Measurements from ENCODE around the gene CCN5. TPM values are rescaled to one million over a fixed set of nuclear protein-coding genes. Genes with fewer than 3 reads are reported as not detected.
"Not testable (repeated sequence)": the region's sequence is repeated elsewhere in the genome, so short reads cannot be mapped to it uniquely, and the experiment has no call there.

CCN5 gene
- total RNA-seq, 6 experiments from 2014 or later: 0.92 to 6.1 (median 1.5) TPM

GRCh38 chr20:44694159-44694558 is 21.0 kb upstream of the CCN5 start:
- Histone ChIP-seq H3K4me1 (no peaks in the 10 kb centered on the region), H3K27me3 (no peaks in the 10 kb centered on the region), H3K27ac (no peak overlapping the region), H3K9me3 (no peaks in the 10 kb centered on the region), H3K36me3 (no peaks in the 10 kb centered on the region), H3K4me3 (no peak overlapping the region)
- WGBS (ENCODE audit: insufficient coverage, low coverage, low lambda C conversion rate, missing lambda C conversion rate): no CpG with 5 or more reads among the region's 4 CpGs
- DNase-seq (no peak), ATAC-seq (no peak)
- intact Hi-C loops (cut with DNase I): loop anchor here in 1 of 2 donors (10.0 kb wide), 1 partner anchor 171 kb away; no protein-coding TSS in a partner anchor
- no peak for TF ChIP-seq POLR2A (IDR thresholded peaks at IDR 0.05)
- no peak for TF ChIP-seq CTCF (IDR thresholded peaks at IDR 0.05)

- H3K27ac ChIP-seq: no peak overlapping the region
- no peaks in the 10 kb centered on the region for H3K27me3 ChIP-seq
- TF ChIP-seq POLR2A (IDR thresholded peaks at IDR 0.05) (no peak), CTCF (IDR thresholded peaks at IDR 0.05) (no peak)
- no peaks in the 10 kb centered on the region for H3K9me3 ChIP-seq
- DNase-seq (no peak), ATAC-seq (no peak)
- H3K36me3 ChIP-seq: no peaks in the 10 kb centered on the region
- H3K4me1 ChIP-seq: no peaks in the 10 kb centered on the region
- H3K4me3 ChIP-seq: no peak overlapping the region
- WGBS (ENCODE audit: insufficient coverage, low coverage, low lambda C conversion rate, missing lambda C conversion rate): 33% methylated on average over 1 of the region's 2 CpGs
- intact Hi-C loops (cut with DNase I): loop anchor here in 1 of 2 donors (10.0 kb wide), 1 partner anchor 170 kb away; no protein-coding TSS in a partner anchor
Measured at GRCh38 chr20:44695295-44695673, 19.9 kb upstream of the CCN5 start.

GRCh38 chr20:44695674-44696300 is 19.4 kb upstream of the CCN5 start:
- H3K4me3 ChIP-seq: no peak overlapping the region
- no peaks in the 10 kb centered on the region for H3K4me1 ChIP-seq
- no peak overlapping the region for H3K27ac ChIP-seq
- H3K36me3 ChIP-seq: no peaks in the 10 kb centered on the region
- no peak for TF ChIP-seq CTCF (IDR thresholded peaks at IDR 0.05)
- no peak for TF ChIP-seq POLR2A (IDR thresholded peaks at IDR 0.05)
- intact Hi-C loops (cut with DNase I): loop anchor here in 1 of 2 donors (10.0 kb wide), 1 partner anchor 169 kb away; no protein-coding TSS in a partner anchor
- DNase-seq: no peak
- ATAC-seq: no peak
- no peaks in the 10 kb centered on the region for H3K27me3 ChIP-seq
- H3K9me3 ChIP-seq: no peaks in the 10 kb centered on the region

- ATAC-seq (no peak), DNase-seq (no peak)
- Histone ChIP-seq H3K4me1 (no peaks in the 10 kb centered on the region), H3K9me3 (no peaks in the 10 kb centered on the region), H3K27me3 (no peaks in the 10 kb centered on the region), H3K36me3 (no peaks in the 10 kb centered on the region), H3K4me3 (no peak overlapping the region), H3K27ac (no peak overlapping the region)
- WGBS (ENCODE audit: insufficient coverage, low coverage, low lambda C conversion rate, missing lambda C conversion rate): 73% methylated on average over 3 of the region's 3 CpGs
- intact Hi-C loops (cut with DNase I): loop anchor here in 1 of 2 donors (10.0 kb wide), 1 partner anchor 168 kb away; no protein-coding TSS in a partner anchor
- TF ChIP-seq CTCF (IDR thresholded peaks at IDR 0.05): no peak
- TF ChIP-seq POLR2A (IDR thresholded peaks at IDR 0.05): no peak
Measured at GRCh38 chr20:44696315-44696714, 18.9 kb upstream of the CCN5 start.

- ATAC-seq, H3K9me3 ChIP-seq, H3K4me1 ChIP-seq, DNase-seq, H3K27me3 ChIP-seq, H3K36me3 ChIP-seq, H3K4me3 ChIP-seq, H3K27ac ChIP-seq: not testable (repeated sequence)
- 80% methylated on average over 5 of the region's 5 CpGs for whole genome bisulfite sequencing (ENCODE audit: insufficient coverage, low coverage, low lambda C conversion rate, missing lambda C conversion rate)
- intact Hi-C loops (cut with DNase I): loop anchor here in 1 of 2 donors (10.0 kb wide), 1 partner anchor 168 kb away; no protein-coding TSS in a partner anchor
Measured at GRCh38 chr20:44697041-44697440, 18.1 kb upstream of the CCN5 start.
